ENCODE results near the gene LACTB. TPM values are rescaled to one million over a fixed set of nuclear protein-coding genes. Genes with fewer than 3 reads are reported as not detected.

LACTB gene
- total and polyA plus RNA-seq, 2 of the 13 experiments (the other 11 are each of a cell fraction or from before 2014, with no cell fraction given) = 14.8 to 23.0 TPM

- TF ChIP-seq, protein P1, sequence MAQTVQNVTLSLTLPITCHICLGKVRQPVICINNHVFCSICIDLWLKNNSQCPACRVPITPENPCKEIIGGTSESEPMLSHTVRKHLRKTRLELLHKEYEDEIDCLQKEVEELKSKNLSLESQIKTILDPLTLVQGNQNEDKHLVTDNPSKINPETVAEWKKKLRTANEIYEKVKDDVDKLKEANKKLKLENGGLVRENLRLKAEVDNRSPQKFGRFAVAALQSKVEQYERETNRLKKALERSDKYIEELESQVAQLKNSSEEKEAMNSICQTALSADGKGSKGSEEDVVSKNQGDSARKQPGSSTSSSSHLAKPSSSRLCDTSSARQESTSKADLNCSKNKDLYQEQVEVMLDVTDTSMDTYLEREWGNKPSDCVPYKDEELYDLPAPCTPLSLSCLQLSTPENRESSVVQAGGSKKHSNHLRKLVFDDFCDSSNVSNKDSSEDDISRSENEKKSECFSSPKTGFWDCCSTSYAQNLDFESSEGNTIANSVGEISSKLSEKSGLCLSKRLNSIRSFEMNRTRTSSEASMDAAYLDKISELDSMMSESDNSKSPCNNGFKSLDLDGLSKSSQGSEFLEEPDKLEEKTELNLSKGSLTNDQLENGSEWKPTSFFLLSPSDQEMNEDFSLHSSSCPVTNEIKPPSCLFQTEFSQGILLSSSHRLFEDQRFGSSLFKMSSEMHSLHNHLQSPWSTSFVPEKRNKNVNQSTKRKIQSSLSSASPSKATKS (CRISPR knock-in tag; IDR thresholded peaks at IDR 0.05) = no peak
- TF ChIP-seq NFYC (CRISPR knock-in tag; IDR thresholded peaks at IDR 0.05) (peak; percentile 87), ZNF776 (CRISPR knock-in tag; IDR thresholded peaks at IDR 0.05) (no peak), ZNF792 (CRISPR knock-in tag; IDR thresholded peaks at IDR 0.05) (no peak), ZNF766 (CRISPR knock-in tag; IDR thresholded peaks at IDR 0.05; ENCODE audit: borderline replicate concordance) (no peak), NCOR1 (IDR thresholded peaks at IDR 0.05; ENCODE audit: borderline replicate concordance, low read length) (no peak), ZKSCAN5 (CRISPR knock-in tag; IDR thresholded peaks at IDR 0.05) (no peak), ATRX (CRISPR knock-in tag; IDR thresholded peaks at IDR 0.05; ENCODE audit: borderline replicate concordance) (no peak), SRF (IDR thresholded peaks at IDR 0.05; ENCODE audit: low read depth, low read length) (peak; percentile 48; the same call in 1 of the 2 replicates), ZBTB42 (CRISPR knock-in tag; IDR thresholded peaks at IDR 0.05) (no peak), SAP130 (CRISPR knock-in tag; IDR thresholded peaks at IDR 0.05; ENCODE audit: low read depth) (peak; percentile 74), TCF12 (IDR thresholded peaks at IDR 0.05) (no peak), TCF12 (CRISPR knock-in tag; IDR thresholded peaks at IDR 0.05) (no peak), ZNF501 (CRISPR knock-in tag; IDR thresholded peaks at IDR 0.05) (no peak), ZZZ3 (CRISPR knock-in tag; IDR thresholded peaks at IDR 0.05; ENCODE audit: borderline replicate concordance) (no peak)
- TF ChIP-seq, protein P2, sequence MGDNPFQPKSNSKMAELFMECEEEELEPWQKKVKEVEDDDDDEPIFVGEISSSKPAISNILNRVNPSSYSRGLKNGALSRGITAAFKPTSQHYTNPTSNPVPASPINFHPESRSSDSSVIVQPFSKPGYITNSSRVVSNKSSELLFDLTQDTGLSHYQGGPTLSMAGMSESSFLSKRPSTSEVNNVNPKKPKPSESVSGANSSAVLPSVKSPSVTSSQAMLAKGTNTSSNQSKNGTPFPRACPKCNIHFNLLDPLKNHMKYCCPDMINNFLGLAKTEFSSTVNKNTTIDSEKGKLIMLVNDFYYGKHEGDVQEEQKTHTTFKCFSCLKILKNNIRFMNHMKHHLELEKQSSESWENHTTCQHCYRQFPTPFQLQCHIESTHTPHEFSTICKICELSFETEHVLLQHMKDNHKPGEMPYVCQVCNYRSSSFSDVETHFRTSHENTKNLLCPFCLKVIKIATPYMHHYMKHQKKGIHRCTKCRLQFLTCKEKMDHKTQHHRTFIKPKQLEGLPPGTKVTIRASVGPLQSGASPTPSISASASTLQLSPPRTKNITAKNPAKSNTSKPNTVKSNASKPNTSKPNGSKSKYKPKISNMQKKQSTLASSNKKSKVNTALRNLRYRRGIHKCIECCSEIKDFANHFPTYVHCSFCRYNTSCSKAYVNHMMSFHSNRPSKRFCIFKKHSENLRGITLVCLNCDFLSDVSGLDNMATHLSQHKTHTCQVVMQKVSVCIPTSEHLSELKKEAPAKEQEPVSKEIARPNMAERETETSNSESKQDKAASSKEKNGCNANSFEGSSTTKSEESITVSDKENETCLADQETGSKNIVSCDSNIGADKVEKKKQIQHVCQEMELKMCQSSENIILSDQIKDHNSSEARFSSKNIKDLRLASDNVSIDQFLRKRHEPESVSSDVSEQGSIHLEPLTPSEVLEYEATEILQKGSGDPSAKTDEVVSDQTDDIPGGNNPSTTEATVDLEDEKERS (CRISPR knock-in tag; IDR thresholded peaks at IDR 0.05) = no peak
- TF ChIP-seq, protein P3, sequence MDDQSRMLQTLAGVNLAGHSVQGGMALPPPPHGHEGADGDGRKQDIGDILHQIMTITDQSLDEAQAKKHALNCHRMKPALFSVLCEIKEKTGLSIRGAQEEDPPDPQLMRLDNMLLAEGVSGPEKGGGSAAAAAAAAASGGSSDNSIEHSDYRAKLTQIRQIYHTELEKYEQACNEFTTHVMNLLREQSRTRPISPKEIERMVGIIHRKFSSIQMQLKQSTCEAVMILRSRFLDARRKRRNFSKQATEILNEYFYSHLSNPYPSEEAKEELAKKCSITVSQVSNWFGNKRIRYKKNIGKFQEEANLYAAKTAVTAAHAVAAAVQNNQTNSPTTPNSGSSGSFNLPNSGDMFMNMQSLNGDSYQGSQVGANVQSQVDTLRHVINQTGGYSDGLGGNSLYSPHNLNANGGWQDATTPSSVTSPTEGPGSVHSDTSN (CRISPR knock-in tag; IDR thresholded peaks at IDR 0.05; ENCODE audit: borderline replicate concordance) = no peak
- TF ChIP-seq, protein P4, sequence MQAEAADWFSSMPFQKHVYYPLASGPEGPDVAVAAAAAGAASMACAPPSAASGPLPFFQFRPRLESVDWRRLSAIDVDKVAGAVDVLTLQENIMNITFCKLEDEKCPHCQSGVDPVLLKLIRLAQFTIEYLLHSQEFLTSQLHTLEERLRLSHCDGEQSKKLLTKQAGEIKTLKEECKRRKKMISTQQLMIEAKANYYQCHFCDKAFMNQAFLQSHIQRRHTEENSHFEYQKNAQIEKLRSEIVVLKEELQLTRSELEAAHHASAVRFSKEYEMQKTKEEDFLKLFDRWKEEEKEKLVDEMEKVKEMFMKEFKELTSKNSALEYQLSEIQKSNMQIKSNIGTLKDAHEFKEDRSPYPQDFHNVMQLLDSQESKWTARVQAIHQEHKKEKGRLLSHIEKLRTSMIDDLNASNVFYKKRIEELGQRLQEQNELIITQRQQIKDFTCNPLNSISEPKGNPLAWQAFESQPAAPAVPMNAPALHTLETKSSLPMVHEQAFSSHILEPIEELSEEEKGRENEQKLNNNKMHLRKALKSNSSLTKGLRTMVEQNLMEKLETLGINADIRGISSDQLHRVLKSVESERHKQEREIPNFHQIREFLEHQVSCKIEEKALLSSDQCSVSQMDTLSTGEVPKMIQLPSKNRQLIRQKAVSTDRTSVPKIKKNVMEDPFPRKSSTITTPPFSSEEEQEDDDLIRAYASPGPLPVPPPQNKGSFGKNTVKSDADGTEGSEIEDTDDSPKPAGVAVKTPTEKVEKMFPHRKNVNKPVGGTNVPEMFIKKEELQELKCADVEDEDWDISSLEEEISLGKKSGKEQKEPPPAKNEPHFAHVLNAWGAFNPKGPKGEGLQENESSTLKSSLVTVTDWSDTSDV (CRISPR knock-in tag; IDR thresholded peaks at IDR 0.05) = no peak
- TF ChIP-seq, protein P5, sequence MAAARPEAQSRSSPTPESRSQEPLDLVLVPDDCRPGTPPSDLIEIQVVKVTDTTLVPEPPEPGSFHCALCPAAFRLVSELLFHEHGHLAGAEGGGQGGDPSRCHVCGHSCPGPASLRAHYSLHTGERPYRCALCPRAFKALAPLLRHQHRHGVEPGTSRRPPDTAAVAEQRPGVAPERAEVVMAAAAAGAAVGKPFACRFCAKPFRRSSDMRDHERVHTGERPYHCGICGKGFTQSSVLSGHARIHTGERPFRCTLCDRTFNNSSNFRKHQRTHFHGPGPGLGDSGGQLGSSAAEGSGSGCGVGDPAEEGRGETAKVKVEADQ (CRISPR knock-in tag; IDR thresholded peaks at IDR 0.05; ENCODE audit: borderline replicate concordance) = no peak
Observed at GRCh38 chr15:63188926-63189871, 67.5 kb downstream of the LACTB start, which contains the start of gene RAB8B (continued).

Data from HepG2 (cell line).